Adrenal gland (tissue), 12 donors: ENCODE results near the gene LPGAT1. TPM values are rescaled to one million over a fixed set of nuclear protein-coding genes. Genes with fewer than 3 reads are reported as not detected.

Experiments
- DNase-seq, 7 donors: peaks; one replicate each; pipeline ENCODE4 v3.0.0-alpha.2; 2019 to 2020
- H3K27ac ChIP-seq, 5 donors: fragments of 200-600 bp; sonication (generic) in 4 of 5; 1 replicate in 3 of 5; 2 replicates in 2 of 5; pipeline versions ENCODE4 v1.5.1 to v1.8.0; 2016 to 2020; ENCODE audit warnings: mild to moderate bottlenecking in 1 of 5
- H3K27me3 ChIP-seq: fragments of 200-600 bp; 2 replicates; pipeline ENCODE4 v1.8.0; 2021
- H3K36me3 ChIP-seq, 2 donors: fragments of 200-600 bp; replicated peaks in 1 of 2; 1 replicate in 1 of 2; 2 replicates in 1 of 2; pipeline versions ENCODE4 v1.5.1 to v1.8.0; 2018 to 2022
- H3K4me1 ChIP-seq, 2 donors: fragments of 200-600 bp; replicated peaks in 1 of 2; 1 replicate in 1 of 2; 2 replicates in 1 of 2; pipeline versions ENCODE4 v1.5.1 to v1.8.0; 2018 to 2021
- H3K4me3 ChIP-seq, 4 donors: fragments of 200-600 bp; sonication (generic) in 3 of 4; one replicate each; pipeline ENCODE4 v1.5.1; 2016 to 2018
- H3K9me3 ChIP-seq, 3 donors: fragments of 200-600 bp; sonication (generic) in 1 of 3; replicated peaks in 1 of 3; 1 replicate in 2 of 3; 2 replicates in 1 of 3; pipeline versions ENCODE4 v1.5.1 to v1.8.0; 2016 to 2021
- CTCF ChIP-seq, 6 experiments: fragments of 450-650 bp in 4 of 6; fragments of 200-600 bp in 2 of 6; sonication (generic) in 1 of 6; IDR thresholded peaks; 1 replicate in 5 of 6; 2 replicates in 1 of 6; pipeline versions ENCODE4 v1.5.1 to v1.8.0; 2016 to 2021; ENCODE audit warnings: antibody characterized with exemption in 6 of 6, mild to moderate bottlenecking in 2 of 6, moderate library complexity in 1 of 6
- POLR2A ChIP-seq, 2 donors: fragments of 450-650 bp; IDR thresholded peaks; one replicate each; pipeline ENCODE4 v1.6.1; 2017; ENCODE audit warnings: antibody characterized with exemption in 2 of 2, mild to moderate bottlenecking in 2 of 2, moderate library complexity in 1 of 2
- WGBS, 4 donors: extraction: QIAGEN DNeasy Blood & Tissue Kit in 2 of 4; methylation state at CpG; one replicate each; pipeline versions ENCODE4 v1.1.5 to v1.1.7; 2013 to 2017; 5-methylcytosine and 5-hydroxymethylcytosine counted together
- intact Hi-C, 2 donors: fragments of 100-400 bp; cut with DNase I; formaldehyde crosslinking; loops; one replicate each; pipeline versions ENCODE4 v1.14.1 to v1.15.0; 2022 to 2023
- polyA plus RNA-seq, 3 donors: library from polyadenylated mRNA; stranded (reverse); fragments of 200-250 nt in 2 of 3; fragments of 350-450 nt in 1 of 3; fragmentation: Illumina TruSeq in 1 of 3; extraction: RNeasy Lipid Tissue Mini Kit (QIAGEN cat#74804) in 1 of 3; gene quantifications; one replicate each; pipeline ENCODE4 v1.2.3, GENCODE V29; 2013 to 2014
- total RNA-seq, 9 donors: library from RNA; depleted of rRNA in 4 of 9; stranded (reverse); fragments of >200 nt in 4 of 9; fragments of 120-200 nt in 1 of 9; fragmentation: NEBNext Ultra II Directional in 1 of 9; extraction: Animal tissue kit (Norgen Biotek cat#: 25700) in 1 of 9; gene quantifications; one replicate each; pipeline versions ENCODE4 v1.1.0 to v1.2.4, GENCODE V29; 2013 to 2023
- donor health status: healthy with polysubstance abuse.
- donor health status: Bipolar disorder and iron deficiency.
- donor health status: DM: yes; HTN: yes; CAD: no.
- donor health status: DM: no; HTN: no; CAD: no.
- donor health status: DM: no; HTN: no; CAD: no.
- donor health status: DM: yes; HTN: yes; CAD: no.

The LPGAT1 gene
- total and polyA plus RNA-seq, 12 donors = 10.7 to 113 (median 75.6) TPM

GRCh38 chr1:211708926-211709325 lies 121.6 kb downstream of the LPGAT1 start:
- no peaks in the 10 kb centered on the region for H3K27me3 ChIP-seq
- H3K36me3 ChIP-seq = no peaks in the 10 kb centered on the region
- no peaks in the 10 kb centered on the region for H3K9me3 ChIP-seq
- 85 to 95% (median 90%) methylated on average over 4 of the region's 4 CpGs for WGBS, 4 donors
- intact Hi-C loops = no loop called here
- no peaks in the 10 kb centered on the region for H3K4me1 ChIP-seq
- H3K27ac ChIP-seq = no peak overlapping the region
- no peak overlapping the region for H3K4me3 ChIP-seq
- TF ChIP-seq POLR2A (IDR thresholded peaks at IDR 0.05) (no peak), CTCF (IDR thresholded peaks at IDR 0.05) (no peak)
- no peak for DNase-seq

- 93 to 96% (median 93%) methylated on average over 6 of the region's 6 CpGs for WGBS, 4 donors
- DNase-seq = no peak
- Histone ChIP-seq H3K27me3 (no peaks in the 10 kb centered on the region), H3K36me3 (no peaks in the 10 kb centered on the region), H3K4me3 (no peak overlapping the region), H3K4me1 (no peaks in the 10 kb centered on the region), H3K27ac (no peak overlapping the region), H3K9me3 (no peaks in the 10 kb centered on the region)
- TF ChIP-seq POLR2A (IDR thresholded peaks at IDR 0.05) (no peak), CTCF (IDR thresholded peaks at IDR 0.05) (no peak)
- intact Hi-C loops = no loop called here
These were observed 122.6 kb downstream of the LPGAT1 start for GRCh38 chr1:211708006-211708405.

- Histone ChIP-seq H3K4me1 (no peaks in the 10 kb centered on the region), H3K4me3 (no peak overlapping the region), H3K27me3 (no peaks in the 10 kb centered on the region), H3K9me3 (no peaks in the 10 kb centered on the region), H3K27ac (no peak overlapping the region), H3K36me3 (no peaks in the 10 kb centered on the region)
- 67 to 78% (median 73%) methylated on average over 6 of the region's 6 CpGs for WGBS, 4 donors
- TF ChIP-seq CTCF (IDR thresholded peaks at IDR 0.05) (no peak), POLR2A (IDR thresholded peaks at IDR 0.05) (no peak)
- no peak for DNase-seq
- intact Hi-C loops = no loop called here
These were observed 125.0 kb downstream of the LPGAT1 start for GRCh38 chr1:211705467-211706091.

GRCh38 chr1:211704543-211704942 lies 126.0 kb downstream of the LPGAT1 start:
- Histone ChIP-seq H3K9me3 (no peaks in the 10 kb centered on the region), H3K4me1 (no peaks in the 10 kb centered on the region), H3K27ac (no peak overlapping the region), H3K4me3 (no peak overlapping the region), H3K36me3 (no peaks in the 10 kb centered on the region), H3K27me3 (no peaks in the 10 kb centered on the region)
- no peak for DNase-seq
- WGBS, 4 donors = 89 to 98% (median 96%) methylated on average over 3 of the region's 3 CpGs
- intact Hi-C loops = no loop called here
- no peak for TF ChIP-seq CTCF (IDR thresholded peaks at IDR 0.05)
- TF ChIP-seq POLR2A (IDR thresholded peaks at IDR 0.05) = no peak
